Left lobe of liver (tissue), 1 donor: ENCODE measurements around the gene TRMT10C. TPM values are rescaled to one million over a fixed set of nuclear protein-coding genes. Genes with fewer than 3 reads are reported as not detected.

ENCODE experiments used
- total RNA-seq: library from RNA; stranded (reverse); gene quantifications from one replicate; pipeline ENCODE4 v1.2.1, GENCODE V29; 2021
- donor health status: DM: no; HTN: yes; CAD: no.

Gene TRMT10C
- total RNA-seq, 1 donor from 2014 or later = 9.1 TPM

Other genes with a start within 250 kb of the TRMT10C start
- 0.03 TPM for gene IMPG2, start 241.3 kb upstream of the TRMT10C start, total RNA-seq
- 3.6 TPM for gene SENP7, start 48.7 kb upstream of the TRMT10C start, total RNA-seq
- 39.1 TPM for gene PCNP, start 12.3 kb downstream of the TRMT10C start, total RNA-seq
- 6.0 TPM for gene ZBTB11, start 115.3 kb downstream of the TRMT10C start, total RNA-seq
- gene RPL24, start 124.8 kb downstream of the TRMT10C start, total RNA-seq = 344 TPM
- gene CEP97, start 162.7 kb downstream of the TRMT10C start, total RNA-seq = 2.1 TPM
- 1.3 TPM for gene NXPE3, start 217.3 kb downstream of the TRMT10C start, total RNA-seq